ENCODE measurements around the gene UTS2B.
"Not testable (repeated sequence)": the region's sequence is repeated elsewhere in the genome, so short reads cannot be mapped to it uniquely, and the experiment has no call there.

Gene UTS2B

DNA sequence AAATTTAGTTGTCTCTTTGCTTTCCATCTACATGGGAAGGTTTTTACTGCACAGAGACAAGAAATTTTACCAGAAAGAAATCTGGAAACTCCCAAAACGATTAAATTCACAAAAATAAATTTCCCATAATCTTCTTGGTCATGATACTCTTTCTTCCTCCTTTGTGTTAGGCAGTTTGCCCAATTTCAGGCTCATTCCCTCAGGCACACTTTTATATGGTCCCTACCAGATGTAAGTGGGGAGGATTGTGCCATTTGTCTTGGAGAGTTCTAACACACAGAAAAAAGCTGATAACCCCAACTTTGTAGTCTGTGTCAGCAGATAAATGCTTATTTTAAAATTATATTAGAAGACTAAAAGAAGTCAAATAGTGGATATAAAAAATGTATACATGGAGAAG, 50.2 kb downstream of the UTS2B start:
- no peak for TF ChIP-seq JUND (IDR thresholded peaks at IDR 0.05; ENCODE audit: low read depth)
- DNase-seq (ENCODE audit: low read depth in 1 of 2, low spot score in 1 of 2): no peak
- in situ Hi-C loops (cut with HindIII; ENCODE audit: low pct_unique_long_range_greater_than_20kb, low sequenced_read_pairs): no loop called here

GRCh38 chr3:191275751-191276150, 54.6 kb downstream of the UTS2B start:
- no peak for DNase-seq (ENCODE audit: low read depth in 1 of 2, low spot score in 1 of 2)
- no peak for TF ChIP-seq JUND (IDR thresholded peaks at IDR 0.05; ENCODE audit: low read depth)
- in situ Hi-C loops (cut with HindIII; ENCODE audit: low pct_unique_long_range_greater_than_20kb, low sequenced_read_pairs): no loop called here

GRCh38 chr3:191275244-191275643, 55.1 kb downstream of the UTS2B start:
- in situ Hi-C loops (cut with HindIII; ENCODE audit: low pct_unique_long_range_greater_than_20kb, low sequenced_read_pairs); DNase-seq (ENCODE audit: low read depth in 1 of 2, low spot score in 1 of 2): not testable (repeated sequence)

- in situ Hi-C loops (cut with HindIII; ENCODE audit: low pct_unique_long_range_greater_than_20kb, low sequenced_read_pairs): no loop called here
- no peak for DNase-seq (ENCODE audit: low read depth in 1 of 2, low spot score in 1 of 2)
- TF ChIP-seq JUND (IDR thresholded peaks at IDR 0.05; ENCODE audit: low read depth): no peak
Observed at GRCh38 chr3:191269289-191270085, 60.8 kb downstream of the UTS2B start.

- TF ChIP-seq JUND (IDR thresholded peaks at IDR 0.05; ENCODE audit: low read depth): no peak
- in situ Hi-C loops (cut with HindIII; ENCODE audit: low pct_unique_long_range_greater_than_20kb, low sequenced_read_pairs): no loop called here
- no peak for DNase-seq (ENCODE audit: low read depth in 1 of 2, low spot score in 1 of 2)
Observed at GRCh38 chr3:191268737-191269136, 61.6 kb downstream of the UTS2B start.

- TF ChIP-seq JUND (IDR thresholded peaks at IDR 0.05; ENCODE audit: low read depth): no peak
- in situ Hi-C loops (cut with HindIII; ENCODE audit: low pct_unique_long_range_greater_than_20kb, low sequenced_read_pairs): no loop called here
- no peak for DNase-seq (ENCODE audit: low read depth in 1 of 2, low spot score in 1 of 2)
Observed at GRCh38 chr3:191263850-191264249, 66.5 kb downstream of the UTS2B start.

DNA sequence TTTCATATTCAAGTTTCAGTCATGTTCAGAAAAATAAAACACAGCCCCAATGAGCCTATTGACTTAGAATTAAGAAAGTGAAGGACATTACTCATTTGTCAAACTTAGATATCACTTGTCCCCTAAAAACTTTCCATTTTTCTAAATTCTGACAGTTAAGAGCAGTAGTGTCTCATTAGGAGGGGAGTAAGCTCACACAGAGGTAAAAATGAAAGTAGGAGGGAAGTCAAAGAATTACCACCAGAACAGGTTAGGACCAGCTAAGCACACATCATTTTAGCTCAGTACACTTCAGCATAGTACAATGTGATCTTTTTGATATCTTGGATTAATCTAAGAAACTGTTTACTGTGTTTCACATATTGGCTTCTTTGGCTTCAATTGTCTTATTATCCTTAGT, 67.0 kb downstream of the UTS2B start:
- no peak for DNase-seq (ENCODE audit: low read depth in 1 of 2, low spot score in 1 of 2)
- TF ChIP-seq JUND (IDR thresholded peaks at IDR 0.05; ENCODE audit: low read depth): no peak
- in situ Hi-C loops (cut with HindIII; ENCODE audit: low pct_unique_long_range_greater_than_20kb, low sequenced_read_pairs): no loop called here

DNA sequence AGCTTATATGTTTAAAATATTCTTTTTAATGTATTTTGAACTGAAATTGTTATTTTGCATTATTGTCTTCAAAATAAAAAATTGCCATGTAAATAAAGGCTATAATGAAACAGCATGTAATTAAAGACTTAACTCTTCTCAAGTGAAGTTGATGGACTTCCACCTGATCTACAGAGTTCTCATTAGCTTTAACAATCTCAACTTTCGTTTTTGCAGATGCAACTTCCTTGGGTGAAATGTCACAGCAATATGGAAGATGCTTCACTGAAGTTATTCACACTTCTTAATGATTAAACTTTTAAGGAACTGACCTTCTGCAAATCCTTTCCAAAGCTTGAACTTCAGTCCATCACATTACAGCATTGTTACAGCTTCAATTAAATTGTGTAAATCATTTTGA, 67.7 kb downstream of the UTS2B start:
- TF ChIP-seq JUND (IDR thresholded peaks at IDR 0.05; ENCODE audit: low read depth): no peak
- in situ Hi-C loops (cut with HindIII; ENCODE audit: low pct_unique_long_range_greater_than_20kb, low sequenced_read_pairs): no loop called here
- DNase-seq (ENCODE audit: low read depth in 1 of 2, low spot score in 1 of 2): no peak

GRCh38 chr3:191261304-191261638, 69.1 kb downstream of the UTS2B start:
- no peak for DNase-seq (ENCODE audit: low read depth in 1 of 2, low spot score in 1 of 2)
- no peak for TF ChIP-seq JUND (IDR thresholded peaks at IDR 0.05; ENCODE audit: low read depth)
- in situ Hi-C loops (cut with HindIII; ENCODE audit: low pct_unique_long_range_greater_than_20kb, low sequenced_read_pairs): no loop called here

DNA sequence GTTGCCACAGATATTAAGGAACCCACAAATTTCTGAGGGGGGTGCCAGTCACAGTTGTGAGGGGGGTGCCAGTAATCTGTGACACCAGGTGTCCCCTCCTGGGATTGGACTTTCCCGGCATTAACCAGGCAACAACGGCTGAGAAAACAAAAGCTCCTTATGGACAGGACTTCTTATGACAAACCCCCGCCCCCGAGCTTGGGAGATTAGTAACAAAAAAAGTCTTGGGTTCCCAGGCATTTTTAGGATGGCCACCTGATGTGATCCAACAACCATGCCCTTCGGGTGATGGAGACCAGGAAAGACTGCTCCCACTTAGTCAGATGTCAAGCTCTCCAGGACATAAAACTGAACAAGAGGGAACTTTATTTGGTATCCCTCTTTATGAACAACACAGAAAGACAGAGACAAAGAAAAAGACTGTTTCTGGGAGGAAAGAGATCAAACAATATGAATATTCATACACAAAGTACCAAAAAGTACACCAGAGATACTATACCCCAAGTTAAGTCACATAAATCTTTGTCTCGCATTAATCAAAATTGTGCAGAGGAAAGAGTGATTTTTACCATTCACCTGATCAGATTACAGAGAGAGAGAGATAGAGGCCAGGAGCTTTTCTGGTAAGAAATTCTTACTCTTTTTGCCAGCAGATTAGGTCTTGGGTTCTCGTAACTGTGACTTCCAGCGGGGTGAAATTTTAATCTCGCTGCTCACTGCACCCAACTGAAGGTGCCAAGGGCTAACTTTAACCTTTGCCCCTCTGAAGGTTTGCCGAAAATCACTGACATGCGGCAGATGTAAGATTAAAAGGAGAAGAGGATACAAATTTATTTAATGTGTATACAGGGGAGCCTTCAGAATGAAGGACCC, 69.7 kb downstream of the UTS2B start:
- TF ChIP-seq JUND (IDR thresholded peaks at IDR 0.05; ENCODE audit: low read depth): no peak
- in situ Hi-C loops (cut with HindIII; ENCODE audit: low pct_unique_long_range_greater_than_20kb, low sequenced_read_pairs): no loop called here
- DNase-seq (ENCODE audit: low read depth in 1 of 2, low spot score in 1 of 2): no peak

DNA sequence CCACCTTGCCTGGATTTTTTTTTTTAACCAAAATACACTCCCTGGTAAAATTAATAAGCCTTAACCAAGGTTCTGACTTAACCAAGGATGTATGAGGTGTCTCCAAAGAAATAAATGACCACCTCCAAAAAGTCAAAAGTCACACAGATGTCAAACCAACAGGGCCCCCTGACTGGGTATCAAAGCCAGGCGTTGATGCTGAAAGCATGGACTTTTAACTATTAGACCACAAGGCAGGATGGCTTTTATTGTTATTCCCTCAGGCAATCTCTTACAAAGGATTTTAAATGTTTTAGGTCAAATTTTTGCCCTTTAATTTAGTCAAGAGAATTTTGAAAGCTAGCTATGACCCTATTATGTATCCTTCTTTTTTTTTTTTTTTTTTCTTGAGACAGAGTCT, 70.8 kb downstream of the UTS2B start:
- in situ Hi-C loops (cut with HindIII; ENCODE audit: low pct_unique_long_range_greater_than_20kb, low sequenced_read_pairs): no loop called here
- TF ChIP-seq JUND (IDR thresholded peaks at IDR 0.05; ENCODE audit: low read depth): no peak
- DNase-seq (ENCODE audit: low read depth in 1 of 2, low spot score in 1 of 2): no peak

DNA sequence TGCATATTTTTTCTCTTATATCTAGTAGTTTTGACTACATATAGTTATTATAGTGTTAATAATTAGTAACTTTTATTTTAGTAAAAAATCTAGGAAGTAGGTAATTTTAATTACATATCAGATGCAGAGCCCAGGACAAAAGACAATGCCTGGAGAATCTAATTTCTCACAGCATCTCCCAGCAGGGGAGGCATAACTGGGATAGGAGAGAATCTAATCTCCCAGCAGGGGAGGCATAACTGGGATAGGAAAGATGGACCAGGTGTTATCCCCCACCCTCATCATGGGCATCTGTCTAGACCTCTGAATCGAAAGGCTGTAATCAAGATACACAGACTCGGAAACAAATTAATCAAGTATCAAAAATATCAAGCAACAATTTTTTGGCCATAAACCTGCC, 73.0 kb downstream of the UTS2B start:
- in situ Hi-C loops (cut with HindIII; ENCODE audit: low pct_unique_long_range_greater_than_20kb, low sequenced_read_pairs): no loop called here
- DNase-seq (ENCODE audit: low read depth in 1 of 2, low spot score in 1 of 2): no peak
- TF ChIP-seq JUND (IDR thresholded peaks at IDR 0.05; ENCODE audit: low read depth): no peak

DNA sequence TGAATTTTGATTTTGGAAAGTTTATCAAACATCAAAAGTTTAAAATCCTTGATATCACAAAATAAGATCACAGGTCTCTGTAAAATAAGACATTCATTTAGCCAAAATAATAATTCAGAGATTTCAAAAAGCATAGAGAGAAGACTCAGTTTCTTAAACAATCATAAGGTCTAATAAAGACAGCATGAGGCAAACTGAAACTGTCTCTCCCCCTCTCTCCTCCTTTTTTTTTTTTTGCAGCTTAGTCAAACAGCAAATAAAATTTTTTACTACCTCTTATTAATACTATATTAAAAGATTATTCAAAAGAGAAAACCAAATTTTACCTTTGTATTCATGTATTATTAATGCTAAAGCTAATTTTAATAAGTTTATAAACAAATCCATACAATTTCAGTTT, 73.9 kb downstream of the UTS2B start:
- in situ Hi-C loops (cut with HindIII; ENCODE audit: low pct_unique_long_range_greater_than_20kb, low sequenced_read_pairs): no loop called here
- no peak for DNase-seq (ENCODE audit: low read depth in 1 of 2, low spot score in 1 of 2)

More for the DNA sequence above, 73.9 kb downstream of the UTS2B start:
- no peak for TF ChIP-seq JUND (IDR thresholded peaks at IDR 0.05; ENCODE audit: low read depth)
